SU-DHL-6 (cell line): ENCODE measurements around the gene ZNF473.

Source experiments
- CTCF ChIP-seq: fragments of 200-600 bp; sonication (generic); IDR thresholded peaks from one replicate; pipeline ENCODE4 v1.5.1; 2017; ENCODE audit warnings: antibody characterized with exemption, mild to moderate bottlenecking, low read length, moderate library complexity; ENCODE audit not compliant: insufficient read depth, poor library complexity, severe bottlenecking
- EZH2phosphoT487 ChIP-seq: fragments of 200-600 bp; sonication (generic), shearing (Covaris generic); conservative IDR thresholded peaks from 2 replicates; pipeline ENCODE4 v1.6.1; 2018; ENCODE audit warnings: mild to moderate bottlenecking, antibody characterized with exemption, low read length, moderate library complexity, mixed read lengths

GRCh38 chr19:49984491-49984890 lies 41.3 kb upstream of the ZNF473 start:
- TF ChIP-seq CTCF (no peak), EZH2phosphoT487 (no peak)
